Panc1 (cell line): Measurements from ENCODE around the gene HOXA13.

Experiments
- CTCF ChIP-seq: fragments of 450-650 bp; IDR thresholded peaks from 2 replicates; pipeline ENCODE4 v1.5.1; 2017; ENCODE audit warnings: mild to moderate bottlenecking
- REST ChIP-seq, 2 experiments: IDR thresholded peaks; 2 replicates each; pipeline ENCODE4 v1.6.1; 2011 to 2012; ENCODE audit warnings: low read depth in 2 of 2, control low read depth in 1 of 2, low read length in 1 of 2, mild to moderate bottlenecking in 1 of 2, moderate library complexity in 1 of 2; ENCODE audit not compliant: insufficient read depth in 1 of 2
- SIN3A ChIP-seq: IDR thresholded peaks from 2 replicates; pipeline ENCODE4 v1.6.1; 2012; ENCODE audit warnings: low read depth, mild to moderate bottlenecking, low read length, moderate library complexity, borderline replicate concordance; ENCODE audit not compliant: insufficient read depth
- TCF7L2 ChIP-seq: IDR thresholded peaks from 2 replicates; pipeline ENCODE4 v1.6.1; 2011; ENCODE audit warnings: mild to moderate bottlenecking, low read depth, low read length, inconsistent platforms

- TF ChIP-seq CTCF (no peak), SIN3A (no peak), TCF7L2 (no peak), REST (IDR thresholded peaks at IDR 0.05; ENCODE audit: insufficient read depth in 1 of 2, low read depth in 2 of 2, low read length in 1 of 2) (no peak)
Observed at GRCh38 chr7:27238979-27239386, 39.1 kb upstream of the HOXA13 start.
